NCI-H748 (cell line): ENCODE data around the gene SLC16A2.
A peak's percentile ranks its signal among the peaks of the same experiment; 100 is the strongest.

Experiments
- DNase-seq: peaks from one replicate; lab custom pipeline; 2025; ENCODE audit not compliant: unreplicated experiment; lab: John Stamatoyannopoulos, UW

The SLC16A2 gene

DNA sequence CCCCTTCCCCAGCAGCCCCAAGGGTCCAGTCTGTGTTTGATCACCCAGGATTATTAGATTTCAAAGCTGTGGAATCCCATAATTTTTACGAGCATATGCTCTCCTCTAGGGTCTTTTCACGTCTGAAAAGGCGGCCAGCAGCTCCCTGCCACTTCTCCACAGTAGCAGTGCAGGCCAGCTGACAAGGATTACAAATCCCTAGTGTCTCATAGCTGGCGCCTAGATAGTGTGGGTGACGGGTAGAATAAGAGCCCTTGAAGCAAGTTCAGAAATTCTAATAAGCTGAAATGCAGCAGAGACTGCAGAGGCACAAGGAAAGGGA lies 113.8 kb downstream of the SLC16A2 start:
- no peak for DNase-seq

DNA sequence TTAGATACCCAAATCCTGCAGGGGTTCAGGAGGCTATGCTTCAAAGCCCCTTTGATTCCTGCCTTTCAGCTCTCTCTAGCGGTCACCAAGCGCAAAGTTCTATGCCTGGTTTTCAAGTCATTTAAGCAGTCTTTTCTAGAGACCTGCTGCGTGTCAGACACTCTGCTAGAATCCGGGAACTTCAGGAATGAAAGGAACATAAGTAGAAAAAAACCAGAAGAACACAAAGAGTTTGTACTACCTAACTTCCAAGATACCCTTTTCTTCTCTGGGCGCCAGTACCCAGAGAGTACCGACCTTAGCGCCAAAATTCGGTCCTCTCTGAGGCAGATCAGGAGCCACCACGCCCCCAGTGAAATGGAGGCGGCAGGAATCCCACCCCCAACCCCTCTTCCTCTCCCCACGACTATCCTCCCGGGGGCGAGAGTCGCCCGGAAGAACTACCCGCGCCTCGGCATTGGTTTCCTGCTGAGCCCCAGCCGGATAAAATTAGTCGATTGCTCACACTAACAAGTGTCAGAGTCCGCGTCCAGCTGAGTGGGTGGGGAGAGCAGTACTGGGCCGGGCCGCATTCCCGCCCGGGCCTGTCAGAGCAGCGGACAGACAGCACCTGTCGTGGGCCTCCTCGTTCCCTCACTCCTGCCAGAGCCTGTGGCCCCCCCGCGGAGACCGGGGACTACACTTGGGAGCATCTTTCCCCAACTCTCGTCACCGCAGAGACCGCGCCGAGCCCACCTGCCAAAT lies 114.3 kb downstream of the SLC16A2 start:
- DNase-seq, result peak; percentile 73

DNA sequence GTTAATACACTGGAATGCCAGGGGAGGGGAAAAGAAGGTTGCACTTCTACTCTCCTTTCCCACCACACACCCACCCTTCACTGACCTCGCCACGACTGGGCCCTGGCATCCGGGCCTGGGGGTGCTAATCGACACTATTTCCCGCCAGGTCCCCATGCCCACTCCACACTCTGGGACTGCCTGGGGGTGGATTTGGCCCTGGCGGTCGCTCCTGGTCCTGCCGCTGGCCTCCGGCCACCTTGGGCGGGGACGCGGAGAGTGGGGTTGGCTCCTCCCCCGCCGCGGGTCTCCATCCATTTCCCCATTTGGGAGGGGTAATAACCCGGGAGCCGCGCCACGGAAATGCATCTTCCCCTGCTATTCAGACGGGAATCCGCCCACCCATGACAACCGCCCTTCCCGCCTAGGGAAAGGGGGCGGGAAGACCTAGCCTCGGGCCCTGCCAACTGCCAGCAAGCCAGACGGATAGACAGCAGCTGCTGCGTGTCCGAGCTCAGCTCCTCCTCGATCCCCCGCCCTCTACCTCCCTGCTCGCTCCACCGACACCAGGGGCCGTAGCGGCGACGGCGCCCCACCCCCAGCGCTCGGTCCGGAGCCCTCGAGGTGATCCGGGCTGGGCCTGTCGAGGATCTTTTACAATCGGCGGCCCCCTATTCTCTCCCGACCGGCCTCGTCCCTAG lies 115.0 kb downstream of the SLC16A2 start:
- peak; percentile 94 for DNase-seq

GRCh38 chrX:74536832-74537371 lies 115.6 kb downstream of the SLC16A2 start:
- peak; percentile 72 for DNase-seq

DNA sequence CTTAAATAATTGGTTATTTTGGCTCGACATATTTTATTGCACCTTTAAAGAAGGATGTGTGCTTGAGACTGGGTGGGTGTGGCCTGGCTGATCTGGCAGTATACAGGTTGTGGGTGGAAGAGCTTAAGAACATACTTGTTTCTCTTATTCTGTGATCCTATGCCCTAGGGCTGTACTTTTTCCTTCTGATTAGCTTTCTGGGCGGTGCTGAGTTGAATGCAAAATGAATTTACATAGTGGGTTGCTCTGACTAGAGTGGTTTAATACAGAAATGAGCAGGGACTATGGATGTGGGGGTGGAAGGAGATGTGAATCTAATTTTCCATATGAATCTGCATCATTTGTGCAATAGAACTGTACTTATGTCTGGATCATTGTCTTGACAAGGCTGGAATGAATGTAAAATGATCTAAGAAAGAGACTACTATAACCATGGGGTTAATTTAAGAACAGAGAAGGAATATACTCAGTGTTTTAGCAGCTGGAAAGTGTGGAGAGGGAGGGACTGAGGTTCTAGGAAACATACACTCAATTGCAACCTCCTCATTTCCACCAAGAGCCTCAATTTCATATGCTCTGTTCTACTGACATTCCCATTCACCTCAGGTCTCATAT lies 119.4 kb downstream of the SLC16A2 start:
- DNase-seq, result no peak

DNA sequence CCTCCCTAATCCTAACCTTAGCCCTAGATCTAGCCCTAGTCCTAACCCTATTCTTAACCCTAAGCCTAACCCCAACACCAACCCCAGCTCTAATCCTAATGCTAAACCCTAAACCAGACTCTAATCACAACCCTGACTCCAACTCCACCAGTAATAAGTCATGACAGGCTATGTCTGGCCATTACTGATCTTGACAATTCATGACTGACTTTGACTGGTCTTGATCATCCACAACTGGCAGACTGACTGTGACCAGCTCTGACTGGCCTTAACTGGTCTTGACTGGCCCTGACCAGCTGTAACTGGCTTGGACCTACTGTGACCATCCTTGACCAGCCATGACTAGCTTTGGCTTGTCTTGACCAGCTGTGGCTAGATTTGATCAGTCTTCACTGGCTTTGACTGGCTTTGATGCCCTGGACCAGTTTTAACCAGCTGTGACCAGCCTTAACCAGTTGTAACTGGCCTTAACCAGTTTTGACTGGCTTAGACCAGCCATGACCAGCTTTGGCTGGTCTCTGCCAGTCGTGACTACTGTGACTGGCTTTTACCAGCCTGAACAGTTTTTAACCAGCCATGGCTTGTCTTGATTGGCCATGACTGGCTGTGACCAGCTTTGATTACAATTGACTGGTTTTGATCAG lies 124.7 kb downstream of the SLC16A2 start:
- DNase-seq, result no peak

DNA sequence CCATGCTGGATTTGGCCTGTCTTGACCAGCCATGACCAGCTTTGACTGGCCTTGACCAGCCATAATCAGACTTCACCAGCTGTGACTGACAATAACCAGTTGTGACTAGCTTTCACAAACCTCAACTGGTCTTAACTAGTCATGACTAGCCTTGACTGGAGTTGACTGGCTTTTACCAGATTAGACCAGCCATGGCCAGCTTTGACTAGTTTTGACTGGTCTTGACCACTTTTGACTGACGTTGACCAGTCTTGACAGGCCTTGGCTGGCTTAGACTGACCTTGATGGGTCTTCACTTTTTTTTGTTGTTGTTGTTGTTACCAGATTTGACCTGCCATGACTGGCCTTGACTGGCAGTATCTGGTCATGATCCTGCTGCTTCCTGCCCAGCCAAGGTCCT lies 125.7 kb downstream of the SLC16A2 start:
- DNase-seq, result no peak

- peak; percentile 75 for DNase-seq
These were observed 129.1 kb downstream of the SLC16A2 start for GRCh38 chrX:74550295-74550802.

DNA sequence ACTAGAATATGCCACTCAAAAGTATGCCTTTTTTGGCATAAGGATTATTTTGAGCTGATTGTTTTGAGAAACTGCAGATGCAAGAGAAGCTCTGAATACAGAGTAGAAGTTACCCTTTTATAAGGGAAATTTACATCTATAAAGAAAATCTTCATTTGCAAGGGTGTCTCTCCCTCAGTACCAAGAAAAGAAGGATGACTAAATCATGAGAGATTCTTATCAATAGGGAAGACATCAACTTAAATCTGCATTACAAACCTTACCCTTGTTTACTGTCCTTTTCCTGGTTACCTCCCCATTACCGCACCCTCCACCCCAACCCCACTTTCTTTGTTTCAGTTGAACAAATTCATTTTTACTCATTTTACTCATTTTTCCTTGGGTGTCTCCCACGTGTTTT lies 130.6 kb downstream of the SLC16A2 start:
- DNase-seq, result no peak

DNA sequence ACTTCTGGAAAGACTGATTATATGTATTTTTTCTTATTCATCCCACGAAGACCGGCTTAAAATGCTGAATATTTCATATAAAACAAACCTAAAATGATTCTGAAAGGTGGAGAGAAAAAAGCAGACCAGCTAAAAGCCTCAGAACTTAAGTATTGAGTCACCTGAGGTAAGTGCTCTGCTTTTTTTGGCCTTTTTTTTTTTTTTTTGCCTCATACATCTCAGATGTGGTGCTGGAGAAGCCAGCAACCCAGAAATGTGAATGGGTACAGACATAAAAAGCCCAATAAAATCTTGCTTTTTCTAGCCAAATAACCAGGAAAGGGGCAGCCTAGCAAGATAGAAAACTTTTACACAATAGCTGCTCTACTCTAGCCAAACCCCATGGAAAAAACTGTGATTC lies 136.1 kb downstream of the SLC16A2 start:
- DNase-seq, result no peak

GRCh38 chrX:74578137-74578536 lies 156.8 kb downstream of the SLC16A2 start:
- DNase-seq, result no peak

DNA sequence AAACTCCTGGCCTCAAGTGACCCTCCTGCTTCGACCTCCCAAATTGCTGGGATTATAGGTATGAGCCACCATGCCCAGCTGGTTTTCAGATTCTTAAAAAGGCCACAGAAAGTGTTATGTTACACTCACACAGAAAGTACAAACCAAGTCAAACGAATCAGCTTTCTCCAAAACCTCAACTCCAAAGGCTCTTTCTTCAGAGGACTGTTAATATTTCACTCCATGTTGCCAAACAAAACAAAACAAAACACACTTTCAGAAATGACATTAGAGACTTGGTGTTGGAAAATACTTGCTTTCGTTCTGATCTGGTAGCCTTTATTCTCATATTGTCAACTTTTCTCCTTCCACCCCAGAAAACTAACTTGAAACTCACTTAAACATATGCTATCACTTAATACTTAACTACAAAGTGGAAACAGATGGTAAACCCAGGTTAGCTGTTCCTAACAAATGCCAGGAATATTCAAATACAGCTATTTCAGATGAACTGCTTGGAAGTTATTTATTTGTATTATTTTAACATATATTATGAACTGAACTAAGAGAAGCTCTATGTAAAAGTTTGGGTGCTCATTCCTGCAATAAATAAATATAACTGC lies 158.4 kb downstream of the SLC16A2 start:
- no peak for DNase-seq
